Measurements from ENCODE around the gene BTG2.
"Not testable (repeated sequence)": the region's sequence is repeated elsewhere in the genome, so short reads cannot be mapped to it uniquely, and the experiment has no call there.

The BTG2 gene

GRCh38 chr1:203265541-203265940 lies 39.8 kb upstream of the BTG2 start:
- H3K27me3 ChIP-seq (ENCODE audit: control insufficient read depth in 3 of 3, insufficient read depth in 3 of 3, low read depth in 1 of 3, low read length in 3 of 3), result peaks cover 0 to 10% (median 0%) of the 10 kb centered on the region in 3 experiments
- H3K9ac ChIP-seq (ENCODE audit: low read depth, low read length, poor library complexity), result no peak overlapping the region
- no peak overlapping the region for H3K4ac ChIP-seq (ENCODE audit: low read length)
- no peak overlapping the region for H3K4me3 ChIP-seq (ENCODE audit: low read length in 2 of 2)
- no peak for DNase-seq (ENCODE audit: low spot score)
- peaks cover 0 to 3% of the 10 kb centered on the region in 2 donors for H3K4me1 ChIP-seq (ENCODE audit: control insufficient read depth in 2 of 2, insufficient read depth in 1 of 2, low read depth in 1 of 2, low read length in 2 of 2)
- no peak overlapping the region for H2AK5ac ChIP-seq (ENCODE audit: low read depth, low read length)
- no peak overlapping the region for H3K27ac ChIP-seq (replicated peaks; ENCODE audit: low read length)
- H2BK120ac ChIP-seq (ENCODE audit: low read depth, low read length), result no peak overlapping the region
- no peak overlapping the region for H3K4me2 ChIP-seq (ENCODE audit: insufficient read depth, low read length, poor library complexity, severe bottlenecking)
- H3K36me3 ChIP-seq (replicated peaks in 1 of 2; ENCODE audit: control insufficient read depth in 2 of 2, insufficient read depth in 2 of 2, low read length in 2 of 2), result no peaks in the 10 kb centered on the region
- no peak overlapping the region for H4K8ac ChIP-seq (ENCODE audit: low read depth, low read length)
- no CpG with 5 or more reads among the region's 4 CpGs for WGBS, 2 donors (ENCODE audit: extremely low coverage in 2 of 2, insufficient read length in 2 of 2, insufficient replicate concordance in 1 of 2)
- H3K14ac ChIP-seq (ENCODE audit: low read length), result no peak overlapping the region
- no peak overlapping the region for H3K23ac ChIP-seq (ENCODE audit: low read depth, low read length, poor library complexity)
- H3K79me1 ChIP-seq (ENCODE audit: low read depth, low read length), result no peaks in the 10 kb centered on the region
- H3K18ac ChIP-seq (ENCODE audit: low read length), result no peak overlapping the region
- no peak overlapping the region for H2AFZ ChIP-seq (ENCODE audit: low read length)
- H3K9me3 ChIP-seq (replicated peaks in 1 of 2; ENCODE audit: control insufficient read depth in 2 of 2, insufficient read depth in 1 of 2, low read depth in 1 of 2, low read length in 2 of 2), result no peaks in the 10 kb centered on the region
- H2BK15ac ChIP-seq (ENCODE audit: low read length), result no peak overlapping the region
- H2BK12ac ChIP-seq (ENCODE audit: low read length), result no peak overlapping the region
- H2BK5ac ChIP-seq (ENCODE audit: low read length), result no peak overlapping the region
- H4K91ac ChIP-seq (ENCODE audit: low read depth, low read length, poor library complexity), result no peak overlapping the region

GRCh38 chr1:203266140-203266539 lies 39.2 kb upstream of the BTG2 start:
- H4K8ac ChIP-seq (ENCODE audit: low read depth, low read length); H3K4me2 ChIP-seq (ENCODE audit: insufficient read depth, low read length, poor library complexity, severe bottlenecking); H3K9me3 ChIP-seq (replicated peaks in 1 of 2; ENCODE audit: control insufficient read depth in 2 of 2, insufficient read depth in 1 of 2, low read depth in 1 of 2, low read length in 2 of 2); DNase-seq (ENCODE audit: low spot score); H3K9ac ChIP-seq (ENCODE audit: low read depth, low read length, poor library complexity); H3K27ac ChIP-seq (replicated peaks; ENCODE audit: low read length); H3K23ac ChIP-seq (ENCODE audit: low read depth, low read length, poor library complexity); H3K4me3 ChIP-seq (ENCODE audit: low read length in 2 of 2); H2BK120ac ChIP-seq (ENCODE audit: low read depth, low read length); H3K79me1 ChIP-seq (ENCODE audit: low read depth, low read length); H2BK12ac ChIP-seq (ENCODE audit: low read length); H3K27me3 ChIP-seq (ENCODE audit: control insufficient read depth in 3 of 3, insufficient read depth in 3 of 3, low read depth in 1 of 3, low read length in 3 of 3); H3K36me3 ChIP-seq (replicated peaks in 1 of 2; ENCODE audit: control insufficient read depth in 2 of 2, insufficient read depth in 2 of 2, low read length in 2 of 2); H3K18ac ChIP-seq (ENCODE audit: low read length); H2BK15ac ChIP-seq (ENCODE audit: low read length); H2AFZ ChIP-seq (ENCODE audit: low read length); H3K4ac ChIP-seq (ENCODE audit: low read length); H2AK5ac ChIP-seq (ENCODE audit: low read depth, low read length); H4K91ac ChIP-seq (ENCODE audit: low read depth, low read length, poor library complexity); H3K4me1 ChIP-seq (ENCODE audit: control insufficient read depth in 2 of 2, insufficient read depth in 1 of 2, low read depth in 1 of 2, low read length in 2 of 2); H2BK5ac ChIP-seq (ENCODE audit: low read length); H3K14ac ChIP-seq (ENCODE audit: low read length): not testable (repeated sequence)
- WGBS, 2 donors (ENCODE audit: extremely low coverage in 2 of 2, insufficient read length in 2 of 2, insufficient replicate concordance in 1 of 2), result no CpG with 5 or more reads among the region's 5 CpGs

DNA sequence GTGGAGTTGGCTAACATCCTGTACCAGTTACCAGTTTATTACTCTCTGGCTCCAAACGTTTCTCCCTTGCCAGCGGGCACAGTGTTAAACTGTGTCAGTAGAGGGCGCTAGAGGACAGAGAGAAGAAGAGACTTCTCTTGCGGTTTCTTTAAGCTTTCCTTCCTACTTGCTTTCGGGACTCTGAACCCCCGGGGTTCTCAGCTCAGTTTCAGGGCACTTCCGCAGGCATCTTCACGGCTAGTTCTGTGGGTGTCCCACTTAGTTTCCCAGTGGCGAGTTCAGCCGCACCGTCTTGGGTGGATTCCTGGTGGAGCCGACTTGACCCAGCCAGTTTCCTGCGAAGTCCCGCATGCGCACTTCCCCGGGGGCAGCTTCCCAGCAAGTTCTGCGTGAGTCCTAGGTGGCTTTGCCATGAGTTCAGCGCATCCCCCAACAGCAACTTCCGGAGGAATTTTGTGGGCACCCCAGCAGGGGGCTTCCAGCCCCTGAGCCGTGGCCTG lies 37.9 kb upstream of the BTG2 start:
- Histone ChIP-seq H2BK15ac (ENCODE audit: low read length) (no peak overlapping the region), H3K18ac (ENCODE audit: low read length) (peak overlapping the region; percentile 93), H2AK5ac (ENCODE audit: low read depth, low read length) (no peak overlapping the region), H3K4me2 (ENCODE audit: insufficient read depth, low read length, poor library complexity, severe bottlenecking) (peak overlapping the region; percentile 52), H3K4me1 (ENCODE audit: control insufficient read depth in 2 of 2, insufficient read depth in 1 of 2, low read depth in 1 of 2, low read length in 2 of 2) (peaks cover 0 to 4% of the 10 kb centered on the region in 2 donors), H2BK12ac (ENCODE audit: low read length) (no peak overlapping the region), H3K79me1 (ENCODE audit: low read depth, low read length) (no peaks in the 10 kb centered on the region), H3K4ac (ENCODE audit: low read length) (no peak overlapping the region), H3K27ac (replicated peaks; ENCODE audit: low read length) (no peak overlapping the region), H4K8ac (ENCODE audit: low read depth, low read length) (no peak overlapping the region), H2BK5ac (ENCODE audit: low read length) (no peak overlapping the region), H3K4me3 (ENCODE audit: low read length in 2 of 2) (peak overlapping the region; percentile 37 to 81), H3K14ac (ENCODE audit: low read length) (no peak overlapping the region), H2BK120ac (ENCODE audit: low read depth, low read length) (no peak overlapping the region), H3K23ac (ENCODE audit: low read depth, low read length, poor library complexity) (peak overlapping the region; percentile 11), H3K36me3 (replicated peaks in 1 of 2; ENCODE audit: control insufficient read depth in 2 of 2, insufficient read depth in 2 of 2, low read length in 2 of 2) (no peaks in the 10 kb centered on the region), H3K27me3 (ENCODE audit: control insufficient read depth in 3 of 3, insufficient read depth in 3 of 3, low read depth in 1 of 3, low read length in 3 of 3) (peaks cover 0 to 10% (median 0%) of the 10 kb centered on the region in 3 experiments), H3K9me3 (replicated peaks in 1 of 2; ENCODE audit: control insufficient read depth in 2 of 2, insufficient read depth in 1 of 2, low read depth in 1 of 2, low read length in 2 of 2) (no peaks in the 10 kb centered on the region), H4K91ac (ENCODE audit: low read depth, low read length, poor library complexity) (no peak overlapping the region), H3K9ac (ENCODE audit: low read depth, low read length, poor library complexity) (peak overlapping the region; percentile 18), H2AFZ (ENCODE audit: low read length) (peak overlapping the region; percentile 96)
- WGBS, 2 donors (ENCODE audit: extremely low coverage in 2 of 2, insufficient read length in 2 of 2, insufficient replicate concordance in 1 of 2), result no CpG with 5 or more reads among the region's 20 CpGs
- DNase-seq (ENCODE audit: low spot score), result peak; percentile 91

DNA sequence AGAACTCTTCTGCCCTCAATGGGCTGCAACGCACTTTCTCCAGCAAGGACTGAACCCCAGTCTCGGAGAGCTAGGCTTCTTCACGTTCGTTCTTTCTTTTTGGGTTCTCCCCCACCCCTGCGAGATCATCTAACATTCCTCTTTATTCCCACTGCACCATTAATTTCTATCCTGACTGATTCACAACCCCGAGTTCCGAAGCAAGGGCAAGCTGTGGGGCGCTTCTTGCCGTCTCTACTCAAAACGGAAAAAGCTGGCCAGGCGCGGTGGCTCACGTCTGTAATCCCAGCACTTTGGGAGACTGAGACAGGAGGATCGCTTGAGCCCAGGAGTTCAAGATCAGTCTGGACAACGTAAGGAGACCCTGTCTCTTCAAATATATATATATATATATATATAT lies 37.4 kb upstream of the BTG2 start:
- H2AK5ac ChIP-seq (ENCODE audit: low read depth, low read length), result no peak overlapping the region
- no peaks in the 10 kb centered on the region for H3K79me1 ChIP-seq (ENCODE audit: low read depth, low read length)
- no peak overlapping the region for H3K9ac ChIP-seq (ENCODE audit: low read depth, low read length, poor library complexity)
- no peaks in the 10 kb centered on the region for H3K9me3 ChIP-seq (replicated peaks in 1 of 2; ENCODE audit: control insufficient read depth in 2 of 2, insufficient read depth in 1 of 2, low read depth in 1 of 2, low read length in 2 of 2)
- no peak overlapping the region for H2BK12ac ChIP-seq (ENCODE audit: low read length)
- no peak overlapping the region for H3K4me3 ChIP-seq (ENCODE audit: low read length in 2 of 2)
- H2BK5ac ChIP-seq (ENCODE audit: low read length), result no peak overlapping the region
- H2BK120ac ChIP-seq (ENCODE audit: low read depth, low read length), result no peak overlapping the region
- H3K27ac ChIP-seq (replicated peaks; ENCODE audit: low read length), result no peak overlapping the region
- H3K14ac ChIP-seq (ENCODE audit: low read length), result no peak overlapping the region
- no peak overlapping the region for H4K91ac ChIP-seq (ENCODE audit: low read depth, low read length, poor library complexity)
- no peaks in the 10 kb centered on the region for H3K36me3 ChIP-seq (replicated peaks in 1 of 2; ENCODE audit: control insufficient read depth in 2 of 2, insufficient read depth in 2 of 2, low read length in 2 of 2)
- no peak overlapping the region for H3K4ac ChIP-seq (ENCODE audit: low read length)
- peaks cover 0 to 4% of the 10 kb centered on the region in 2 donors for H3K4me1 ChIP-seq (ENCODE audit: control insufficient read depth in 2 of 2, insufficient read depth in 1 of 2, low read depth in 1 of 2, low read length in 2 of 2)
- H3K27me3 ChIP-seq (ENCODE audit: control insufficient read depth in 3 of 3, insufficient read depth in 3 of 3, low read depth in 1 of 3, low read length in 3 of 3), result peaks cover 0 to 10% (median 0%) of the 10 kb centered on the region in 3 experiments
- H3K23ac ChIP-seq (ENCODE audit: low read depth, low read length, poor library complexity), result no peak overlapping the region
- H4K8ac ChIP-seq (ENCODE audit: low read depth, low read length), result no peak overlapping the region
- no CpG with 5 or more reads among the region's 15 CpGs for WGBS, 2 donors (ENCODE audit: extremely low coverage in 2 of 2, insufficient read length in 2 of 2, insufficient replicate concordance in 1 of 2)
- H2BK15ac ChIP-seq (ENCODE audit: low read length), result no peak overlapping the region
- H3K18ac ChIP-seq (ENCODE audit: low read length), result peak overlapping the region; percentile 93
- DNase-seq (ENCODE audit: low spot score), result no peak
- H3K4me2 ChIP-seq (ENCODE audit: insufficient read depth, low read length, poor library complexity, severe bottlenecking), result no peak overlapping the region
- H2AFZ ChIP-seq (ENCODE audit: low read length), result peak overlapping the region; percentile 96

Data from neuronal stem cell (in vitro differentiated cells).